ENCODE measurements around the gene PRXL2C. TPM values are rescaled to one million over a fixed set of nuclear protein-coding genes. Genes with fewer than 3 reads are reported as not detected.

Gene PRXL2C
- total and polyA plus RNA-seq, 9 of the 15 experiments (the other 6 are each of a cell fraction or from before 2014, with no cell fraction given): 3.6 to 15.3 (median 10.6) TPM

GRCh38 chr9:96680812-96681499 is 25.8 kb upstream of the PRXL2C start (continued):
- TF ChIP-seq MGA (IDR thresholded peaks at IDR 0.05) (no peak), SOX6 (IDR thresholded peaks at IDR 0.05) (peak; percentile 98), EP400 (IDR thresholded peaks at IDR 0.05) (0 out of 2 replicates have a peak, but pooled peaks have one; percentile 11), ARNT (IDR thresholded peaks at IDR 0.05) (peak in 1 of 2 experiments; percentile 77; a peak in 2 of 4 replicates), ZC3H11A (IDR thresholded peaks at IDR 0.05; ENCODE audit: low read depth, low read length) (no peak), KAT2B (IDR thresholded peaks at IDR 0.05; ENCODE audit: low read depth, low read length) (no peak), JUND (IDR thresholded peaks at IDR 0.05; ENCODE audit: borderline replicate concordance, low read depth, low read length) (no peak; the same call in 1 of the 2 replicates), JUND (tag; IDR thresholded peaks at IDR 0.05; ENCODE audit: borderline replicate concordance, low read depth, low read length) (peak; percentile 8; the same call in 1 of the 3 replicates), CTBP1 (IDR thresholded peaks at IDR 0.05; ENCODE audit: borderline replicate concordance) (peak; percentile 82), ZNF444 (CRISPR knock-in tag; IDR thresholded peaks at IDR 0.05) (no peak), RBM14 (IDR thresholded peaks at IDR 0.05; ENCODE audit: borderline replicate concordance, insufficient read depth, low read depth, low read length) (no peak), ZZZ3 (IDR thresholded peaks at IDR 0.05) (no peak), THAP7 (CRISPR knock-in tag; IDR thresholded peaks at IDR 0.05) (no peak)
